Left lung (tissue), 10 donors: ENCODE measurements around the gene MUC20. TPM values are rescaled to one million over a fixed set of nuclear protein-coding genes. Genes with fewer than 3 reads are reported as not detected.
"Not testable (repeated sequence)": the region's sequence is repeated elsewhere in the genome, so short reads cannot be mapped to it uniquely, and the experiment has no call there.

Experiments used
- ATAC-seq: fragments of 200-7000 bp; cut with Tn5 transposase; one replicate; pipeline ENCODE4 v1.9.1; 2020; ENCODE audit warnings: moderate library complexity
- DNase-seq, 4 donors: peaks; one replicate each; pipeline ENCODE4 v3.0.0-alpha.2; 2013 to 2020
- H3K27ac ChIP-seq, 2 donors: fragments of 200-600 bp; sonication (generic) in 1 of 2; one replicate each; pipeline versions ENCODE4 v1.5.0 to v1.8.0; 2020 to 2021
- H3K27me3 ChIP-seq, 2 donors: fragments of 200-600 bp; sonication (generic) in 1 of 2; one replicate each; pipeline versions ENCODE4 v1.5.0 to v1.8.0; 2020 to 2021
- H3K36me3 ChIP-seq, 2 donors: fragments of 200-600 bp; sonication (generic) in 1 of 2; one replicate each; pipeline versions ENCODE4 v1.5.0 to v1.8.0; 2020 to 2021
- H3K4me1 ChIP-seq, 2 donors: fragments of 200-600 bp; one replicate each; pipeline ENCODE4 v1.8.0; 2021
- H3K4me3 ChIP-seq, 2 donors: fragments of 200-600 bp; sonication (generic) in 1 of 2; one replicate each; pipeline versions ENCODE4 v1.5.0 to v1.8.0; 2020 to 2021; ENCODE audit warnings: mild to moderate bottlenecking in 1 of 2
- H3K9me3 ChIP-seq, 2 donors: fragments of 200-600 bp; sonication (generic) in 1 of 2; one replicate each; pipeline versions ENCODE4 v1.5.0 to v1.8.0; 2020 to 2021
- intact Hi-C, 2 donors: fragments of 100-400 bp; cut with DNase I; formaldehyde crosslinking; loops; one replicate each; pipeline versions ENCODE4 v1.11.2 to v1.14.2; 2022
- polyA plus RNA-seq, 6 donors: library from polyadenylated mRNA; unstranded; fragments of 120-200 nt; gene quantifications; one replicate each; pipeline ENCODE4 v1.2.1, GENCODE V29; 2013; ENCODE audit not compliant: insufficient read length in 6 of 6
- total RNA-seq, 2 donors: library from RNA; stranded (reverse); fragmentation: NEBNext Ultra II Directional; extraction: Animal tissue kit (Norgen Biotek cat#: 25700); gene quantifications; one replicate each; pipeline ENCODE4 v1.2.1, GENCODE V29; 2021
- TF ChIP-seq, protein P1 (sequence below), 2 donors: fragments of 200-600 bp; sonication (generic) in 1 of 2; IDR thresholded peaks; one replicate each; pipeline versions ENCODE4 v1.5.0 to v1.8.0; 2021; ENCODE audit warnings: antibody characterized with exemption in 2 of 2
- donor health status: DM: no; HTN: yes; CAD: no.
- donor health status: DM: no; HTN: no; CAD: no.

The MUC20 gene
- total and polyA plus RNA-seq, 8 donors = 7.7 to 22.2 (median 14.0) TPM

DNA sequence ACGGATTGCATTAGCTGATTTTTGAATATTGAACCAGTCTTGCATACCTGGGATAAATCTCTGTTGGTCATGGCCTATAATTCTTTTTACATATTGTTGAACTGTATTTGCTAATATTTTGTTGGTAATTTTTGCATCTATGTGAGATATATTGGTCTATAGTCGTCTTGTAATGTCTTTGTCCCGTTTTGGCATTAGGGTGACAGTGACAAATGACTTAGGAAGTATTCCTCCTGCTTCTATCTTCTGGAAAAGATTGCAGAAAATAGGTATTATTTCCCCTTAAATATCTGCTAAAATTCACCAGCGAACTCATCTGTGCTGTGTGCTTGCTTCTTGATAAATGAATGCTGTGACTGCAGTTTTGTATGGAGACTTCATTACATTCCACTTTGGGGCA is 23.7 kb downstream of the MUC20 start:
- TF ChIP-seq, protein P1, sequence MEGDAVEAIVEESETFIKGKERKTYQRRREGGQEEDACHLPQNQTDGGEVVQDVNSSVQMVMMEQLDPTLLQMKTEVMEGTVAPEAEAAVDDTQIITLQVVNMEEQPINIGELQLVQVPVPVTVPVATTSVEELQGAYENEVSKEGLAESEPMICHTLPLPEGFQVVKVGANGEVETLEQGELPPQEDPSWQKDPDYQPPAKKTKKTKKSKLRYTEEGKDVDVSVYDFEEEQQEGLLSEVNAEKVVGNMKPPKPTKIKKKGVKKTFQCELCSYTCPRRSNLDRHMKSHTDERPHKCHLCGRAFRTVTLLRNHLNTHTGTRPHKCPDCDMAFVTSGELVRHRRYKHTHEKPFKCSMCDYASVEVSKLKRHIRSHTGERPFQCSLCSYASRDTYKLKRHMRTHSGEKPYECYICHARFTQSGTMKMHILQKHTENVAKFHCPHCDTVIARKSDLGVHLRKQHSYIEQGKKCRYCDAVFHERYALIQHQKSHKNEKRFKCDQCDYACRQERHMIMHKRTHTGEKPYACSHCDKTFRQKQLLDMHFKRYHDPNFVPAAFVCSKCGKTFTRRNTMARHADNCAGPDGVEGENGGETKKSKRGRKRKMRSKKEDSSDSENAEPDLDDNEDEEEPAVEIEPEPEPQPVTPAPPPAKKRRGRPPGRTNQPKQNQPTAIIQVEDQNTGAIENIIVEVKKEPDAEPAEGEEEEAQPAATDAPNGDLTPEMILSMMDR (IDR thresholded peaks at IDR 0.05) = no peak
- Histone ChIP-seq H3K9me3 (no peaks in the 10 kb centered on the region), H3K27ac (no peak overlapping the region), H3K36me3 (no peaks in the 10 kb centered on the region), H3K27me3 (peaks cover 0 to 11% of the 10 kb centered on the region in 2 donors), H3K4me3 (no peak overlapping the region), H3K4me1 (no peaks in the 10 kb centered on the region)
- intact Hi-C loops = no loop called here
- no peak for DNase-seq
- ATAC-seq = no peak

DNA sequence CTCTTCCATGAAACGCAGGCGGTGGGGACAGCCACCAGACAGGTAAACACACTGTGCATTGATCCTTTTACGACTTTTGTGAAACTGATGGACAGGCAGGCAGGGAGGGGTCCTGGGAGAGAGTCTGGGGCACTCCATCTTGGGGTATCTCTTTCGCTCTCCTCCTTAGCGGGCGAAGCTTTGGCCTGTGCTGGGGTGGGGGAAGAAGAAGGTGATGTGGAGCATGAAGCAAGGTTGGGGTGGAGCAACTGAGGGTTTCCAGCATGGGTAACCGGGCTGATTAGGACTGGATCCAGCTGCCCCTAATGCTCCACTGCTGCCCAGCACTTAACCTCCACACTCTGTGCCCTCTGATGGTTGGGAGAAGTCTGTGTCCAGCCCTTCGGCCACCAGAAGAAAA is 25.6 kb downstream of the MUC20 start:
- TF ChIP-seq, protein P1 (IDR thresholded peaks at IDR 0.05) = no peak
- DNase-seq = no peak
- H3K27me3 ChIP-seq = peaks cover 0 to 11% of the 10 kb centered on the region in 2 donors
- H3K36me3 ChIP-seq = no peaks in the 10 kb centered on the region
- intact Hi-C loops = no loop called here
- no peaks in the 10 kb centered on the region for H3K4me1 ChIP-seq
- H3K27ac ChIP-seq = no peak overlapping the region
- no peaks in the 10 kb centered on the region for H3K9me3 ChIP-seq
- ATAC-seq = no peak
- H3K4me3 ChIP-seq = no peak overlapping the region

DNA sequence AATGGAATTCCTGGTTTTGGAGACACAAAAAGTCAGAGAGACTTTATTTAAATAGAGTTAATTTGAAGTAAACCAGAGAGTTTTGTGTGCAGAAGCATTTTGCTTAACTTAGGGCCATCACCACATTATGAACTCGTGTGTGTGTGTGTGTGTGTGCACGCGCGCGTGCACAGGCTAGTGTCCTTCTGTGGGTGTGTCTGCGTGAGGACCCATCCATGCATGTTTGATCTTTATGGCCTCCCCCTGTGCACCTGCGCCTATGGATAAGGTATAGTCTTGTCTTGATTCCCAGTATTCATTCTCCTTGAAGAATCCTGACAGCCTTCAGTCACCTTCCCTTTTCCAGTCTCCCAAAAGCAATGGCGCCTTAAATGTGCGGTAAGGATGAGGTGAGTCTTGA is 26.0 kb downstream of the MUC20 start:
- Histone ChIP-seq H3K4me3 (no peak overlapping the region), H3K9me3 (no peaks in the 10 kb centered on the region), H3K36me3 (no peaks in the 10 kb centered on the region), H3K4me1 (no peaks in the 10 kb centered on the region), H3K27ac (no peak overlapping the region), H3K27me3 (peaks cover 0 to 11% of the 10 kb centered on the region in 2 donors)
- TF ChIP-seq, protein P1 (IDR thresholded peaks at IDR 0.05) = no peak
- no peak for ATAC-seq
- intact Hi-C loops = no loop called here
- no peak for DNase-seq

DNA sequence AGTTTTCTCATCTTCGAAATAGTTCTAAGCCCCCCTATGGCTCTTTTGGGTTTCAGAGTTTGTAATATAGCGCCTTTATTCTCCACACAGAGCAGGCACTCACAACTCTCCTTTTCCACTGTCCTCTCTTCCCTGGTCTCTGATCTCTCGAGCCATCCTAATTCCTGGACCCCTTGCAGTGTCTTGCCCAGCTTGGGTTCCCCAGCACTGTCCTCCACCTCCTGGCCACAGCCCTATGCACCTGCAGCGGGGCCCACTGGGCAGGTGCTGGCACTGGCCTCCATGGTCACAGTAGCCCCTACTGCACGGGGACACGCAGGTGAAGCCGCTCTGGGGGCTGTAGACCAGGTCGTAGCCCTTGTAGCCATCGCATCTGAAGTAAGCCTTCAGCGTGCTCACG is 27.9 kb downstream of the MUC20 start:
- H3K36me3 ChIP-seq = no peaks in the 10 kb centered on the region
- peaks cover 0 to 11% of the 10 kb centered on the region in 2 donors for H3K27me3 ChIP-seq
- ATAC-seq (no peak), DNase-seq (peak in 1 of 4 donors; percentile 57)
- no peaks in the 10 kb centered on the region for H3K4me1 ChIP-seq
- intact Hi-C loops = no loop called here
- no peaks in the 10 kb centered on the region for H3K9me3 ChIP-seq
- TF ChIP-seq, protein P1 (IDR thresholded peaks at IDR 0.05) = no peak
- no peak overlapping the region for H3K4me3 ChIP-seq
- H3K27ac ChIP-seq = no peak overlapping the region

DNA sequence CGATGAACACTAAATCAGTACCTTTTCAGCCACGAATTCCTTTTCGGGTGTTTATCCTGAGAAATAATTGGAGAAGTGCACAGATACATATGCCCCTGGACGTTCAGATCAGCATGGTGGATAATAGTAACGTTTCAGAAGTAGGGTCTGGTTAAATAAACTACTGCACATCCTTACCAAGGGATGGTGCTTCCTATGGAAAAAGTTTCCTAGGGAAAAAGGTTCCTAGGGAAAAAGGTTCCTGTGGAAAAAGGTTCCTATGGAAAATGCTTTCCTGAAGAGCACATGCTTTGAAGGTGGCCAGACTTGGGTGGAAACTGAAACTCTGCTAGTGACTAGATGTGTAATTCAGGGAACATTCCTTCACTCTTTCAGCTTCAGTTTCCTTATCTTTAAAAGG is 28.3 kb downstream of the MUC20 start:
- H3K9me3 ChIP-seq, H3K36me3 ChIP-seq, H3K27ac ChIP-seq, DNase-seq, H3K4me3 ChIP-seq, H3K4me1 ChIP-seq, intact Hi-C loops, ATAC-seq: not testable (repeated sequence)
- peaks cover 0 to 11% of the 10 kb centered on the region in 2 donors for H3K27me3 ChIP-seq

DNA sequence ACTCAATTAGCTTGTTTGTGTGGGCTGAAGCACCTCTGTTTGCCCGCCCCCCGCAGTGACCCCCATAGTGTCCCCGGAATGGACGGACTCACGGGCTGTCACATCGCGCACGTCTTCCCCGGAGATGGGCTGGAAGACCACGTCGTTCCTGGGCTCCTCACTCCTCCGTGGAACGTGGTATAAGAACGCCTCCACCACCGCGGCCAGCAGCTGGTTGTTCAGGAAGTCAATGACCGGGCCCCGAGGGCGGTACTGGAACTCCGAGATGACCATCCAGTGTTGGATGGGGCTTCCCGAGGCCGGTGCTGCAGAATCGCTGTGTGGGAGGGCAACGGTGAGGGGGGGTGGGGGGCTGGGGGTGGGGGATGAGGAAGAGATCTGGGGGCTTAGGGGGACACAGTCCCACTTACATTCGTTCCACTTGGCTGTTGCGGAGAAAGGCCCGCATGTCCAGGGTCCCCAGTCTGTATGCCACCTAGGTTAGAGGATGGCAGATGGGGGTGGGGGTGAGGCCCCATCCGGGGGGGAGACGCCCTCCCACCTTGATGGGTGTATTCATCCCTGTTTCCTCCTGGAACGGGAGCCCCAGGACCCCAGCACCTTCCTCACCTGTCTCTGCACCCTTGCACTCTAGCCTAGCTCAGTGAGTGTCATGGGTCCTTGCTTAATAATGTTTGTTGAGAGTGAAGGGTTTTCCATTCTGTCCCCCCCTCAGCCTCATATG is 30.2 kb downstream of the MUC20 start:
- peaks cover 0 to 12% of the 10 kb centered on the region in 2 donors for H3K27me3 ChIP-seq
- H3K36me3 ChIP-seq = no peaks in the 10 kb centered on the region
- TF ChIP-seq, protein P1 (IDR thresholded peaks at IDR 0.05) = no peak
- no peaks in the 10 kb centered on the region for H3K9me3 ChIP-seq
- DNase-seq (peak in 1 of 4 donors; percentile 74), ATAC-seq (no peak)
- no peak overlapping the region for H3K27ac ChIP-seq
- H3K4me1 ChIP-seq = no peaks in the 10 kb centered on the region
- H3K4me3 ChIP-seq = no peak overlapping the region
- intact Hi-C loops = no loop called here
